Measurements from ENCODE around the gene SDE2.
"Not testable (repeated sequence)": the region's sequence is repeated elsewhere in the genome, so short reads cannot be mapped to it uniquely, and the experiment has no call there.

SDE2 gene

GRCh38 chr1:226002667-226003501, 3.7 kb upstream of the SDE2 start:
- no peak for TF ChIP-seq CTCF (IDR thresholded peaks at IDR 0.05; ENCODE audit: low read depth, low read length)
- DNase-seq (ENCODE audit: low read depth, low spot score) = peak; percentile 23
- H3K4me3 ChIP-seq (ENCODE audit: low read depth, low read length) = no peak overlapping the region
- in situ Hi-C loops (cut with HindIII; ENCODE audit: low sequenced_read_pairs) = no loop called here

- peak; percentile 19 for DNase-seq (ENCODE audit: low read depth, low spot score)
- in situ Hi-C loops (cut with HindIII; ENCODE audit: low sequenced_read_pairs) = no loop called here
- TF ChIP-seq CTCF (IDR thresholded peaks at IDR 0.05; ENCODE audit: low read depth, low read length) = no peak
- H3K4me3 ChIP-seq (ENCODE audit: low read depth, low read length) = no peak overlapping the region
Observed at GRCh38 chr1:226001963-226002666, 3.0 kb upstream of the SDE2 start.

GRCh38 chr1:226001088-226001487, 1.9 kb upstream of the SDE2 start:
- no peak for DNase-seq (ENCODE audit: low read depth, low spot score)
- in situ Hi-C loops (cut with HindIII; ENCODE audit: low sequenced_read_pairs) = no loop called here
- TF ChIP-seq CTCF (IDR thresholded peaks at IDR 0.05; ENCODE audit: low read depth, low read length) = no peak
- no peak overlapping the region for H3K4me3 ChIP-seq (ENCODE audit: low read depth, low read length)

- H3K4me3 ChIP-seq (ENCODE audit: low read depth, low read length); in situ Hi-C loops (cut with HindIII; ENCODE audit: low sequenced_read_pairs); DNase-seq (ENCODE audit: low read depth, low spot score): not testable (repeated sequence)
Observed at GRCh38 chr1:226000493-226001081, 1.4 kb upstream of the SDE2 start.

GRCh38 chr1:225999912-226000337, 782 bp upstream of the SDE2 start:
- H3K4me3 ChIP-seq (ENCODE audit: low read depth, low read length) = peak overlapping the region; percentile 41
- in situ Hi-C loops (cut with HindIII; ENCODE audit: low sequenced_read_pairs) = no loop called here
- TF ChIP-seq CTCF (IDR thresholded peaks at IDR 0.05; ENCODE audit: low read depth, low read length) = no peak
- DNase-seq (ENCODE audit: low read depth, low spot score) = peak; percentile 28

GRCh38 chr1:225998560-225999226, 450 bp downstream of the SDE2 start:
- no peak for TF ChIP-seq CTCF (IDR thresholded peaks at IDR 0.05; ENCODE audit: low read depth, low read length)
- DNase-seq (ENCODE audit: low read depth, low spot score) = peak; percentile 29
- peak overlapping the region; percentile 92 for H3K4me3 ChIP-seq (ENCODE audit: low read depth, low read length)
- in situ Hi-C loops (cut with HindIII; ENCODE audit: low sequenced_read_pairs) = no loop called here

Measured in astrocyte of the spinal cord (primary cell).